Type B pancreatic cell (in vitro differentiated cells): Measurements from ENCODE around the gene PIGB. TPM values are rescaled to one million over a fixed set of nuclear protein-coding genes. Genes with fewer than 3 reads are reported as not detected.
"Not testable (repeated sequence)": the region's sequence is repeated elsewhere in the genome, so short reads cannot be mapped to it uniquely, and the experiment has no call there.

Source experiments
- DNase-seq: peaks from one replicate; pipeline ENCODE4 v3.0.0; 2021; ENCODE audit warnings: mixed read lengths; ENCODE audit not compliant: unreplicated experiment; ENCODE audit errors: extremely low spot score
- H3K27ac Mint-ChIP-seq: 2 replicates; pipeline ENCODE4 v1.8.0; 2021; ENCODE audit warnings: mild to moderate bottlenecking, mixed read lengths
- H3K27me3 Mint-ChIP-seq: 2 replicates; pipeline ENCODE4 v1.8.0; 2021; ENCODE audit warnings: mixed read lengths
- H3K36me3 Mint-ChIP-seq: 2 replicates; pipeline ENCODE4 v1.8.0; 2021; ENCODE audit warnings: mixed read lengths
- H3K4me1 Mint-ChIP-seq: one replicate; pipeline ENCODE4 v1.8.0; 2021; ENCODE audit warnings: mixed read lengths; ENCODE audit not compliant: unreplicated experiment
- H3K4me3 Mint-ChIP-seq: 2 replicates; pipeline ENCODE4 v1.8.0; 2021; ENCODE audit warnings: mild to moderate bottlenecking, mixed read lengths
- H3K9me3 Mint-ChIP-seq: 2 replicates; pipeline ENCODE4 v1.8.0; 2021; ENCODE audit warnings: mixed read lengths
- total RNA-seq: library from RNA; stranded (reverse); gene quantifications from 2 replicates; pipeline ENCODE4 v1.2.1, GENCODE V29; 2021; ENCODE audit warnings: low replicate concordance
- TF ChIP-seq, protein P1 (sequence below): fragments of 200-600 bp; sonication (generic); conservative IDR thresholded peaks from 2 replicates; pipeline ENCODE4 v1.5.0; 2021; ENCODE audit warnings: antibody characterized with exemption, mild to moderate bottlenecking

Gene PIGB
- total RNA-seq, 1 donor from 2014 or later, result 10.2 TPM

DNA sequence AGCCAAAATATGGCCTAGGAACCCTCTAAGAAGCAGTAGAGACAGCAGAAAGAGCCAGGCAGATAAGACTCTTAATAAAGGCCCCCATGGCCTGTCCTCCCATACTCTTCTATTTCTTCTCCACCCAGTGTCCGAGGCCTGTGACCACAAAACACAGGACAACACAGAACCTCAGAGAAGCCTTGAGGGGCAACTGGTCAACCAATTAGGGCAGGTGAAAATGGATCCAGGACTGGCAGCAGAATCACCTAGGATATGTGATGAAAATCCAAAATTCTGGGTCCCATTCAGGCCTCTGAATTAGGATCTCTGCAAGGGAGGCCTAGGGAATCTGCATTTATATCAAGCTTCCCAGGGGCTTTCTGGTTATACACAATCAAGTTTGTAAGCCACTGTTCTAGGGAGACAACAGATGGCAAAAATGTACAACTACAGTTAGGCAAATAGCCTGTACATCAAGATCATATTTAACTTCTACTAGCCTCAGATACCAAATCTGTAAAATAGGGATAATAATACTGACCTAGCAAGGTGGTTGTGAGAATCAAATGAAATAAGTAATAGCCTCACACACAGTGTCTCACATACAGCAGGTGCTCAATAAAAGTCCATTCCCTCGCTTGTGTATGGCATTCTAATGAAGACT is 39.8 kb upstream of the PIGB start:
- no peaks in the 10 kb centered on the region for H3K9me3 Mint-ChIP-seq
- no peak for DNase-seq
- H3K36me3 Mint-ChIP-seq, result no peaks in the 10 kb centered on the region
- TF ChIP-seq, protein P1, sequence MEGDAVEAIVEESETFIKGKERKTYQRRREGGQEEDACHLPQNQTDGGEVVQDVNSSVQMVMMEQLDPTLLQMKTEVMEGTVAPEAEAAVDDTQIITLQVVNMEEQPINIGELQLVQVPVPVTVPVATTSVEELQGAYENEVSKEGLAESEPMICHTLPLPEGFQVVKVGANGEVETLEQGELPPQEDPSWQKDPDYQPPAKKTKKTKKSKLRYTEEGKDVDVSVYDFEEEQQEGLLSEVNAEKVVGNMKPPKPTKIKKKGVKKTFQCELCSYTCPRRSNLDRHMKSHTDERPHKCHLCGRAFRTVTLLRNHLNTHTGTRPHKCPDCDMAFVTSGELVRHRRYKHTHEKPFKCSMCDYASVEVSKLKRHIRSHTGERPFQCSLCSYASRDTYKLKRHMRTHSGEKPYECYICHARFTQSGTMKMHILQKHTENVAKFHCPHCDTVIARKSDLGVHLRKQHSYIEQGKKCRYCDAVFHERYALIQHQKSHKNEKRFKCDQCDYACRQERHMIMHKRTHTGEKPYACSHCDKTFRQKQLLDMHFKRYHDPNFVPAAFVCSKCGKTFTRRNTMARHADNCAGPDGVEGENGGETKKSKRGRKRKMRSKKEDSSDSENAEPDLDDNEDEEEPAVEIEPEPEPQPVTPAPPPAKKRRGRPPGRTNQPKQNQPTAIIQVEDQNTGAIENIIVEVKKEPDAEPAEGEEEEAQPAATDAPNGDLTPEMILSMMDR, result no peak
- H3K27me3 Mint-ChIP-seq, result no peaks in the 10 kb centered on the region
- no peak overlapping the region for H3K27ac Mint-ChIP-seq
- peaks cover 4% of the 10 kb centered on the region for H3K4me1 Mint-ChIP-seq
- H3K4me3 Mint-ChIP-seq, result no peak overlapping the region

GRCh38 chr15:55279746-55280351 is 39.2 kb upstream of the PIGB start:
- no peaks in the 10 kb centered on the region for H3K27me3 Mint-ChIP-seq
- no peak overlapping the region for H3K4me3 Mint-ChIP-seq
- no peaks in the 10 kb centered on the region for H3K9me3 Mint-ChIP-seq
- H3K36me3 Mint-ChIP-seq, result no peaks in the 10 kb centered on the region
- H3K4me1 Mint-ChIP-seq, result peaks cover 4% of the 10 kb centered on the region
- peak overlapping the region; percentile 38 for H3K27ac Mint-ChIP-seq
- TF ChIP-seq, protein P1, result no peak
- DNase-seq, result no peak

DNA sequence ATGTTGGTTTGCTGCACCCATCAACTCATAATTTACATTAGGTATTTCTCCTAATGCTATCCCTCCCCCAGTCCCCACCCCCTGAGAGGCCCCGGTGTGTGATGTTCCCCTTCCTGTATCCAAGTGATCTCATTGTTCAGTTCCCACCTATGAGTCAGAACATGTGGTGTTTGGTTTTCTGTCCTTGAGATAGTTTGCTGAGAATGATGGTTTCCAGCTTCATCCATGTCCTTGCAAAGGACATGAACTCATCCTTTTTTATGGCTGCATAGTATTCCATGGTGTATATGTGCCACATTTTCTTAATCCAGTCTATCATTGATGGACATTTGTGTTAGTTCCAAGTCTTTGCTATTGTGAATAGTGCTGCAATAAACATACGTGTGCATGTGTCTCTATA is 38.4 kb upstream of the PIGB start:
- DNase-seq, H3K27me3 Mint-ChIP-seq, H3K36me3 Mint-ChIP-seq, H3K4me1 Mint-ChIP-seq, H3K9me3 Mint-ChIP-seq, H3K4me3 Mint-ChIP-seq: not testable (repeated sequence)
- peak overlapping the region; percentile 48 for H3K27ac Mint-ChIP-seq

- Mint-ChIP-seq H3K27me3 (no peaks in the 10 kb centered on the region), H3K9me3 (no peaks in the 10 kb centered on the region), H3K4me1 (peaks cover 4% of the 10 kb centered on the region), H3K36me3 (peaks cover 5% of the 10 kb centered on the region), H3K27ac (no peak overlapping the region), H3K4me3 (no peak overlapping the region)
- TF ChIP-seq, protein P1, result no peak
- no peak for DNase-seq
Observed at GRCh38 chr15:55281517-55282228, 37.3 kb upstream of the PIGB start.

DNA sequence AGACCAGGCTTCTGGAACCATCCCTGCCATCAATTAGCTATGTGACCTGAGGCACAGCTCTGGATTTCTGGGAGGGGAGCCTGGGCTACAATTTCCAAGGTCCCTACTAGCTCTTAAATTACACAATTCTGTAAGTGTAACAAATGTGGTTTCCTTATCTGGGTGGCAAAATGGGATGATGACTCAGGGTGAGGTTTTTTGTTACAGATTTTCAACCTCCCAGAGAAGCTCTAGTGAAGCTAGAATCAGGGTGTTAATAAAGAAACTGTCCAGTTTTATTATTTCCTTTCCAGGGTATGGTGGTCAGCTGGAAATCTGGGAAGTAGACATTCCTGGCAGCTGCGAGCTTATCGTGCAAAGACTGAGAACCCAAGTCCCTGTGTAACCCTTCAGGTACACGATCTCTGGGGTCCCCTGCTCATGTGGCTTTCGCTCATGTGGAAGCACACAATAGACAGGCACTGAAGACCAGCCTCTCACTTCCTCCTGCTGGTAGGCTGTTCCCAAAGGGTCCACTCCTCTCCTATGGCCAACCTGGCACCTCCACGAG is 36.7 kb upstream of the PIGB start:
- DNase-seq, result no peak
- Mint-ChIP-seq H3K27me3 (no peaks in the 10 kb centered on the region), H3K9me3 (no peaks in the 10 kb centered on the region), H3K36me3 (peaks cover 5% of the 10 kb centered on the region), H3K4me3 (no peak overlapping the region), H3K27ac (no peak overlapping the region), H3K4me1 (peaks cover 4% of the 10 kb centered on the region)
- TF ChIP-seq, protein P1, result no peak
